Esophagus squamous epithelium (tissue), 5 donors: Measurements from ENCODE around the gene KLHDC8B. TPM values are rescaled to one million over a fixed set of nuclear protein-coding genes. Genes with fewer than 3 reads are reported as not detected.
A peak's percentile ranks its signal among the peaks of the same experiment; 100 is the strongest.

Source experiments
- DNase-seq: peaks from one replicate; lab custom pipeline; 2025; lab: John Stamatoyannopoulos, UW
- H3K27ac ChIP-seq, 4 donors: fragments of 200-600 bp; sonication (generic); one replicate each; pipeline ENCODE4 v1.5.1; 2016 to 2019; ENCODE audit warnings: mild to moderate bottlenecking in 1 of 4
- H3K27me3 ChIP-seq, 4 donors: fragments of 200-600 bp; sonication (generic); 1 replicate in 3 of 4; 2 replicates in 1 of 4; pipeline versions ENCODE4 v1.5.1 to v1.6.0; 2017 to 2021; ENCODE audit warnings: antibody characterized with exemption in 1 of 4
- H3K36me3 ChIP-seq, 3 donors: fragments of 200-600 bp; sonication (generic); one replicate each; pipeline ENCODE4 v1.5.1; 2016 to 2019
- H3K4me1 ChIP-seq, 3 donors: fragments of 200-600 bp; sonication (generic); one replicate each; pipeline ENCODE4 v1.5.1; 2017 to 2019
- H3K4me3 ChIP-seq, 4 donors: fragments of 200-600 bp; sonication (generic); 1 replicate in 3 of 4; 2 replicates in 1 of 4; pipeline ENCODE4 v1.5.1; 2016 to 2019; ENCODE audit warnings: mild to moderate bottlenecking in 2 of 4, moderate library complexity in 1 of 4
- H3K9me3 ChIP-seq, 3 donors: fragments of 200-600 bp; sonication (generic); one replicate each; pipeline ENCODE4 v1.5.1; 2016 to 2019
- POLR2A ChIP-seq, 4 donors: fragments of 450-650 bp; IDR thresholded peaks; one replicate each; pipeline ENCODE4 v1.6.1; 2017; ENCODE audit warnings: antibody characterized with exemption in 4 of 4, mild to moderate bottlenecking in 4 of 4, moderate library complexity in 3 of 4
- whole genome bisulfite sequencing, 2 donors: methylation state at CpG; one replicate each; pipeline ENCODE4 v1.1.5; 2018; 5-methylcytosine and 5-hydroxymethylcytosine counted together
- intact Hi-C: fragments of 100-400 bp; cut with DNase I; formaldehyde crosslinking; loops from one replicate; pipeline ENCODE4 v1.15.0; 2022
- total RNA-seq, 4 donors: library from RNA; depleted of rRNA; stranded (reverse); fragments of >200 nt; gene quantifications; one replicate each; pipeline ENCODE4 v1.1.0, GENCODE V29; 2016
- TF ChIP-seq, protein P1 (sequence below), 6 experiments: fragments of 450-650 bp in 4 of 6; fragments of 200-600 bp in 2 of 6; sonication (generic) in 2 of 6; IDR thresholded peaks; one replicate each; pipeline ENCODE4 v1.5.1; 2016 to 2019; ENCODE audit warnings: antibody characterized with exemption in 6 of 6, mild to moderate bottlenecking in 4 of 6, moderate library complexity in 4 of 6
- donor health status: DM: yes; HTN: yes; CAD: no.

Gene KLHDC8B
- total RNA-seq, result 10 to 100 TPM; 18.0 to 58.6 (median 46.3) TPM

GRCh38 chr3:49171119-49171774 is at the start of gene KLHDC8B:
Gene KLHDC8B (plus strand): TSS chr3:49171598. CDS start chr3:49172770, 1,172 bp downstream.
- peak within 1 kb of the TSS; percentile 84 to 94 (median 89) for H3K27ac ChIP-seq
- H3K36me3 ChIP-seq, result peaks cover 0 to 30% (median 14%) of the 10 kb centered on the region in 3 donors
- TF ChIP-seq, protein P1, sequence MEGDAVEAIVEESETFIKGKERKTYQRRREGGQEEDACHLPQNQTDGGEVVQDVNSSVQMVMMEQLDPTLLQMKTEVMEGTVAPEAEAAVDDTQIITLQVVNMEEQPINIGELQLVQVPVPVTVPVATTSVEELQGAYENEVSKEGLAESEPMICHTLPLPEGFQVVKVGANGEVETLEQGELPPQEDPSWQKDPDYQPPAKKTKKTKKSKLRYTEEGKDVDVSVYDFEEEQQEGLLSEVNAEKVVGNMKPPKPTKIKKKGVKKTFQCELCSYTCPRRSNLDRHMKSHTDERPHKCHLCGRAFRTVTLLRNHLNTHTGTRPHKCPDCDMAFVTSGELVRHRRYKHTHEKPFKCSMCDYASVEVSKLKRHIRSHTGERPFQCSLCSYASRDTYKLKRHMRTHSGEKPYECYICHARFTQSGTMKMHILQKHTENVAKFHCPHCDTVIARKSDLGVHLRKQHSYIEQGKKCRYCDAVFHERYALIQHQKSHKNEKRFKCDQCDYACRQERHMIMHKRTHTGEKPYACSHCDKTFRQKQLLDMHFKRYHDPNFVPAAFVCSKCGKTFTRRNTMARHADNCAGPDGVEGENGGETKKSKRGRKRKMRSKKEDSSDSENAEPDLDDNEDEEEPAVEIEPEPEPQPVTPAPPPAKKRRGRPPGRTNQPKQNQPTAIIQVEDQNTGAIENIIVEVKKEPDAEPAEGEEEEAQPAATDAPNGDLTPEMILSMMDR (IDR thresholded peaks at IDR 0.05), result peak; percentile 90 to 98 (median 97)
- TF ChIP-seq POLR2A (IDR thresholded peaks at IDR 0.05), result peak in 2 of 4 donors; percentile 50 to 58
- peak within 1 kb of the TSS; percentile 52 to 84 (median 80) for H3K4me3 ChIP-seq
- H3K4me1 ChIP-seq, result peaks cover 36 to 63% (median 38%) of the 10 kb centered on the region in 3 donors
- intact Hi-C loops, result loop anchor here (10.0 kb wide), 2 partner anchors 104 to 164 kb away; partner anchors contain the start of gene C3orf62
- 0% methylated on average over 3 of the region's 57 CpGs; no CpG with 5 or more reads in 1 of the 2 donors for WGBS, 2 donors
- no peak for DNase-seq
- H3K9me3 ChIP-seq, result no peaks in the 10 kb centered on the region
- no peaks in the 10 kb centered on the region for H3K27me3 ChIP-seq

GRCh38 chr3:49122022-49122421 is 49.4 kb upstream of the KLHDC8B start:
- intact Hi-C loops, result no loop called here
- Histone ChIP-seq H3K27me3 (no peaks in the 10 kb centered on the region), H3K4me1 (peaks cover 11 to 29% (median 21%) of the 10 kb centered on the region in 3 donors), H3K4me3 (no peak overlapping the region), H3K27ac (peak overlapping the region in 2 of 4 donors; percentile 92 to 99), H3K9me3 (no peaks in the 10 kb centered on the region), H3K36me3 (peaks cover 42 to 84% (median 58%) of the 10 kb centered on the region in 3 donors)
- WGBS, 2 donors, result 92 to 97% methylated on average over 9 to 10 of the region's 12 CpGs
- TF ChIP-seq POLR2A (IDR thresholded peaks at IDR 0.05), result no peak
- TF ChIP-seq, protein P1 (IDR thresholded peaks at IDR 0.05), result no peak
- no peak for DNase-seq

GRCh38 chr3:49122451-49122850 is 48.9 kb upstream of the KLHDC8B start:
- Histone ChIP-seq H3K4me1 (peaks cover 11 to 29% (median 21%) of the 10 kb centered on the region in 3 donors), H3K27ac (no peak overlapping the region), H3K27me3 (no peaks in the 10 kb centered on the region), H3K4me3 (no peak overlapping the region), H3K36me3 (peaks cover 37 to 84% (median 54%) of the 10 kb centered on the region in 3 donors), H3K9me3 (no peaks in the 10 kb centered on the region)
- 73 to 100% methylated on average over 1 to 5 of the region's 7 CpGs for WGBS, 2 donors
- DNase-seq, result no peak
- intact Hi-C loops, result no loop called here
- TF ChIP-seq, protein P1 (IDR thresholded peaks at IDR 0.05), result no peak
- no peak for TF ChIP-seq POLR2A (IDR thresholded peaks at IDR 0.05)

DNA sequence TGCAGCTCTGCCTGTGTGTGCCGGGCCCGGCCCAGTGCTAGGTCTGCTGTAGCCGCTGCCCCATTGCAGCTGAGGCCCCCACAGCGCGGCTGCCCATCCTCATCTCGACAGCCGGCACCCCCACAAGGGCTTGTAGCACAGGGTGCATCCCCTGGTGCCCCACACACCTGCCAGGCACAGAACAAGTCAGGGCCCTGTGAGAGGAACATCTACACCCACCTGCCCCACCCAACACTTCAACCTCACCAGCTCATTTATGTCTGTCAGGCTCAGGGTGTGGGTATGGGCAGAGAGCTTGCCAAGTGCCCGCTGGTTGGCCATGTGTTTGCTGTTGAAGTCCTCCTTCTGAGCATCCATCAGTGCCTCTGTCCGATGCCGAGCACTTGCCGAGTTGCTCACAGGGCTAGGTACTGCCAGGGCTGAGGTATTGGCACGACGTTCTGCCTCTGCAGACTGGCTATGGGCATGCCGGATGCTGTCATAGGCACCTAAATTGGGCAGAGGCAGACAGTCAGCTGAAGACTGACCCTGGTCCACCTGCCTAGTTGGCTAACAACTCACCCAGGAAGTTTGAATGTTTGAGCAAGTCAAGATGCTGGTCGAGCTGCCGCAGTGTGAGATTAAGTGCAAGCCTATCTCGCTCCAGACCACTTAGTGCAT is 48.4 kb upstream of the KLHDC8B start:
- intact Hi-C loops, result no loop called here
- no peak for DNase-seq
- Histone ChIP-seq H3K27me3 (no peaks in the 10 kb centered on the region), H3K36me3 (peaks cover 32 to 83% (median 49%) of the 10 kb centered on the region in 3 donors), H3K4me3 (no peak overlapping the region), H3K27ac (no peak overlapping the region), H3K9me3 (no peaks in the 10 kb centered on the region), H3K4me1 (peaks cover 11 to 29% (median 21%) of the 10 kb centered on the region in 3 donors)
- 84 to 87% methylated on average over 10 of the region's 17 CpGs for WGBS, 2 donors
- TF ChIP-seq POLR2A (IDR thresholded peaks at IDR 0.05), result no peak
- TF ChIP-seq, protein P1 (IDR thresholded peaks at IDR 0.05), result no peak

DNA sequence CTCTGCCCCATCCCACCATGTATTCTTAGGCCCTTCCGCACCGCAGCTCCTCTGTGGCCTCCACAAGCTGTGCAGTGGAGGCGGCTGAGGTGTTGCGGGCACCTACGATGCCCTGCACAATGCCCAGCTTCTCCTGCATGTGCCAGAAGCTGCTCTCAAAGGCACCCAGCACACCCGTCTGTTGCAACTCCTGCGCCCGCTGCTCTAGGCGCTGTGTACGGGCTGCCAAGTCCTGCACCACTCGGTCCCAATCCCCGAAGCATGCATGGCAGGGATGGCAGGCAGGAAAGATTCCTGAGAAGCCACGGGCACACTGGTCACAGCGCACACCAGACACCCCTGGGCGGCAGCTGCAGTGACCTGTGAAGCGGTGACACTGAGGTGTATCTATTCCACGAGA is 47.7 kb upstream of the KLHDC8B start:
- peaks cover 27 to 83% (median 50%) of the 10 kb centered on the region in 3 donors for H3K36me3 ChIP-seq
- 93 to 100% methylated on average over 1 to 9 of the region's 17 CpGs for WGBS, 2 donors
- peaks cover 11 to 24% (median 19%) of the 10 kb centered on the region in 3 donors for H3K4me1 ChIP-seq

More for the DNA sequence above, 47.7 kb upstream of the KLHDC8B start:
- DNase-seq, result no peak
- Histone ChIP-seq H3K4me3 (no peak overlapping the region), H3K27ac (no peak overlapping the region), H3K27me3 (no peaks in the 10 kb centered on the region), H3K9me3 (no peaks in the 10 kb centered on the region)
- TF ChIP-seq POLR2A (IDR thresholded peaks at IDR 0.05), result no peak
- TF ChIP-seq, protein P1 (IDR thresholded peaks at IDR 0.05), result no peak
- intact Hi-C loops, result no loop called here
